ENCODE results near the gene PEX7.
"Not testable (repeated sequence)": the region's sequence is repeated elsewhere in the genome, so short reads cannot be mapped to it uniquely, and the experiment has no call there.

The PEX7 gene

GRCh38 chr6:136918706-136919105 is 96.3 kb downstream of the PEX7 start:
- no peak for DNase-seq

GRCh38 chr6:136920216-136920615 is 97.8 kb downstream of the PEX7 start:
- DNase-seq = no peak

GRCh38 chr6:136920671-136921380 is 98.4 kb downstream of the PEX7 start:
- no peak for DNase-seq

- DNase-seq = peak; percentile 10
Observed at GRCh38 chr6:136921381-136921935, 99.1 kb downstream of the PEX7 start.

- DNase-seq = no peak
Observed at GRCh38 chr6:136921936-136922684, 99.7 kb downstream of the PEX7 start, which contains the start of gene SLC35D3. SLC35D3 (plus strand) TSS chr6:136922301; CDS start chr6:136922429, 128 bp downstream.

GRCh38 chr6:136922685-136923006 is 100.3 kb downstream of the PEX7 start:
- DNase-seq = no peak

GRCh38 chr6:136923116-136923953 is 100.9 kb downstream of the PEX7 start:
- DNase-seq = no peak

GRCh38 chr6:136923954-136924673 is 101.7 kb downstream of the PEX7 start:
- no peak for DNase-seq

- no peak for DNase-seq
Observed at GRCh38 chr6:136926383-136926782, 104.0 kb downstream of the PEX7 start.

GRCh38 chr6:136927292-136927691 is 104.9 kb downstream of the PEX7 start:
- DNase-seq = no peak

GRCh38 chr6:136930528-136930927 is 108.1 kb downstream of the PEX7 start:
- DNase-seq = no peak

GRCh38 chr6:136932599-136932998 is 110.2 kb downstream of the PEX7 start:
- DNase-seq = no peak

- DNase-seq = no peak
Observed at GRCh38 chr6:136945072-136945471, 122.7 kb downstream of the PEX7 start.

- DNase-seq = no peak
Observed at GRCh38 chr6:136945711-136946121, 123.3 kb downstream of the PEX7 start.

- DNase-seq = no peak
Observed at GRCh38 chr6:136947037-136947436, 124.6 kb downstream of the PEX7 start.

- DNase-seq = not testable (repeated sequence)
Observed at GRCh38 chr6:136949957-136950356, 127.6 kb downstream of the PEX7 start.

- DNase-seq = no peak
Observed at GRCh38 chr6:136950436-136951126, 128.2 kb downstream of the PEX7 start.

- no peak for DNase-seq
Observed at GRCh38 chr6:136952714-136953260, 130.4 kb downstream of the PEX7 start.

- DNase-seq = no peak
Observed at GRCh38 chr6:136955123-136955522, 132.7 kb downstream of the PEX7 start.

- DNase-seq = peak; percentile 8
Observed at GRCh38 chr6:136956590-136957544, 134.5 kb downstream of the PEX7 start.

Data from NCI-H2171 treated with DMSO at 0.1 percent for 48 hours (cell line).